ENCODE data around the gene ZNF283. TPM values are rescaled to one million over a fixed set of nuclear protein-coding genes. Genes with fewer than 3 reads are reported as not detected.

Gene ZNF283
- total and polyA plus RNA-seq, 9 of the 15 experiments (the other 6 are each of a cell fraction or from before 2014, with no cell fraction given), result 6.0 to 19.5 (median 9.8) TPM

DNA sequence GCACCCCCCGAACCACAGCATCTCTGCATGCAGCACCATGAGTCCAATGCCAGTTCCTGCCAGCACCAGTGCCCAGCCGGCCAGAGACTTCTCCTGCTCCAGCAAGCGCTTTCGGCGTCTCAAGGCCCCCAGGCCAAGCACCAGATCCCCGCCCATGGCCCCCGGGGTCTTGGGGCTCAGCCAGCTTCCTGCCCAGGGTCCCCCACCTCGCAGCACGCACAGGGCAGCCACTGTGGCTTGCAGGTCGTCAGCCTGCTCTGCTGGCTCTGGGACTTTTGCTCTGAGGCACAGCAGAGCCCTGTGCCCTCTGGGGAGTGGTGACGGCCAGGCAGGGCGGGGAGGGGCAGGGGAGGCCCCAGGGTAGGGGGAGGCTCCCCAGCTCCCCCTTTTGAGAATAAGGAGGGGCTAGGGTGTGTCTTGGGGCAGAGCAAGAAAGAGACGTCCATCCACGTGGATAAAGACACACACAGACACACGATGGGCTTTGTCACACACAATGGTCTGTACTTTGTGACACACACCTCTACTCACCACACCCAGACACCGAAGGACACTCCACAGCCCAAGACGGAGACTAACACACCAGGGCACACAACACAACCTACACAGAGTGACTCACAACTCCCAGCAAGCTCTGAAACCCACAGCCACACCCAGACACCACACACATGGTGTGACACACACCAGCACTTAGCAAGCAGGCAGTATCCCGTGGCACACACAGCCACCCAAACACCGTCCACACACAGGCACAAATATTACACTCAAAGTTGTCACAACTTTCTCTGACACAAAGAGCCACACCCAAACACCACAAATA, 46.2 kb upstream of the ZNF283 start, which contains the start of gene KCNN4:
Gene KCNN4 (minus strand): TSS at position 268 of the 820 bp plus-strand sequence. CDS start 112 bp downstream, at position 156.
- DNase-seq (ENCODE audit: extremely low read depth in 1 of 4, low spot score in 3 of 4) (peak; percentile 65 to 78 (median 72)), FAIRE-seq (peak; percentile 63), ATAC-seq (peak; percentile 1; the same call in 1 of the 3 replicates)
- Histone ChIP-seq H3K27ac (ENCODE audit: extremely low read depth, low read depth, low read length) (peak within 1 kb of the TSS; percentile 83), H3K9me1 (ENCODE audit: control insufficient read depth, insufficient read depth, low read length) (no peaks in the 10 kb centered on the region), H3K9ac (ENCODE audit: insufficient read depth in 1 of 2, low read depth in 2 of 2, low read length in 2 of 2) (peak within 1 kb of the TSS; percentile 65 to 93), H3K4me2 (ENCODE audit: insufficient read depth, low read length) (peak within 1 kb of the TSS; percentile 72), H3K36me3 (ENCODE audit: control insufficient read depth, insufficient read depth, low read length) (no peaks in the 10 kb centered on the region), H3K9me3 (replicated peaks; ENCODE audit: control insufficient read depth, insufficient read depth, low read depth, low read length) (no peaks in the 10 kb centered on the region), H2AFZ (ENCODE audit: low read depth, low read length) (peak within 1 kb of the TSS; percentile 83), H3K79me2 (ENCODE audit: control insufficient read depth, insufficient read depth, low read length) (peaks cover 62% of the 10 kb centered on the region), H3K4me3 (peak within 1 kb of the TSS; percentile 47), H3K27me3 (ENCODE audit: control insufficient read depth in 2 of 2, insufficient read depth in 2 of 2, low read length in 2 of 2) (no peaks in the 10 kb centered on the region), H4K20me1 (replicated peaks; ENCODE audit: control insufficient read depth, insufficient read depth, low read length) (no peaks in the 10 kb centered on the region), H3K4me1 (replicated peaks in 1 of 2; ENCODE audit: control insufficient read depth in 2 of 2, insufficient read depth in 2 of 2, low read length in 2 of 2) (peaks cover 79 to 92% of the 10 kb centered on the region in 2 experiments)
- ChIA-PET POLR2A (interaction anchor here (0.5 to 1.3 kb wide), 2 partner anchors 11 to 17 kb away, joined by 3 read pairs; no protein-coding TSS in a partner anchor), CTCF (ENCODE audit: low intra/inter-chr PET ratio) (no interaction called here)
- in situ Hi-C loops (cut with MboI), result loop anchor here (5.0 kb wide), 1 partner anchor 34 kb away; no protein-coding TSS in a partner anchor
- WGBS (ENCODE audit: insufficient coverage, low coverage, missing lambda C conversion rate), result 28% methylated on average over 15 of the region's 19 CpGs
- intact Hi-C loops (cut with micrococcal nuclease), result no loop called here
- BruUV-seq (replicated peaks), result no TSS peak
- no peak for TF ChIP-seq SRSF7 (optimal IDR thresholded peaks at IDR 0.05; ENCODE audit: low read depth, low read length)
- 0 out of 2 replicates have a peak, but pooled peaks have one; percentile 28 for TF ChIP-seq YBX1 (IDR thresholded peaks at IDR 0.05)
- TF ChIP-seq SIN3A (IDR thresholded peaks at IDR 0.05; ENCODE audit: borderline replicate concordance in 2 of 2, control insufficient read depth in 1 of 2, low read depth in 2 of 2, low read length in 2 of 2), result peak in 1 of 2 experiments; percentile 14; a peak in 1 of 4 replicates
- TF ChIP-seq ZNF143 (CRISPR knock-in tag; IDR thresholded peaks at IDR 0.05), result no peak
- TF ChIP-seq, protein P1, sequence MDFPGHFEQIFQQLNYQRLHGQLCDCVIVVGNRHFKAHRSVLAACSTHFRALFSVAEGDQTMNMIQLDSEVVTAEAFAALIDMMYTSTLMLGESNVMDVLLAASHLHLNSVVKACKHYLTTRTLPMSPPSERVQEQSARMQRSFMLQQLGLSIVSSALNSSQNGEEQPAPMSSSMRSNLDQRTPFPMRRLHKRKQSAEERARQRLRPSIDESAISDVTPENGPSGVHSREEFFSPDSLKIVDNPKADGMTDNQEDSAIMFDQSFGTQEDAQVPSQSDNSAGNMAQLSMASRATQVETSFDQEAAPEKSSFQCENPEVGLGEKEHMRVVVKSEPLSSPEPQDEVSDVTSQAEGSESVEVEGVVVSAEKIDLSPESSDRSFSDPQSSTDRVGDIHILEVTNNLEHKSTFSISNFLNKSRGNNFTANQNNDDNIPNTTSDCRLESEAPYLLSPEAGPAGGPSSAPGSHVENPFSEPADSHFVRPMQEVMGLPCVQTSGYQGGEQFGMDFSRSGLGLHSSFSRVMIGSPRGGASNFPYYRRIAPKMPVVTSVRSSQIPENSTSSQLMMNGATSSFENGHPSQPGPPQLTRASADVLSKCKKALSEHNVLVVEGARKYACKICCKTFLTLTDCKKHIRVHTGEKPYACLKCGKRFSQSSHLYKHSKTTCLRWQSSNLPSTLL (IDR thresholded peaks at IDR 0.05), result peak; percentile 45; the same call in 1 of the 2 replicates
- TF ChIP-seq, protein P2, sequence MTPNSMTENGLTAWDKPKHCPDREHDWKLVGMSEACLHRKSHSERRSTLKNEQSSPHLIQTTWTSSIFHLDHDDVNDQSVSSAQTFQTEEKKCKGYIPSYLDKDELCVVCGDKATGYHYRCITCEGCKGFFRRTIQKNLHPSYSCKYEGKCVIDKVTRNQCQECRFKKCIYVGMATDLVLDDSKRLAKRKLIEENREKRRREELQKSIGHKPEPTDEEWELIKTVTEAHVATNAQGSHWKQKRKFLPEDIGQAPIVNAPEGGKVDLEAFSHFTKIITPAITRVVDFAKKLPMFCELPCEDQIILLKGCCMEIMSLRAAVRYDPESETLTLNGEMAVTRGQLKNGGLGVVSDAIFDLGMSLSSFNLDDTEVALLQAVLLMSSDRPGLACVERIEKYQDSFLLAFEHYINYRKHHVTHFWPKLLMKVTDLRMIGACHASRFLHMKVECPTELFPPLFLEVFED (CRISPR knock-in tag; conservative IDR thresholded peaks at IDR 0.05), result no peak
- TF ChIP-seq FOXK1 (CRISPR knock-in tag; IDR thresholded peaks at IDR 0.05; ENCODE audit: borderline replicate concordance), result no peak
- TF ChIP-seq, protein P3, sequence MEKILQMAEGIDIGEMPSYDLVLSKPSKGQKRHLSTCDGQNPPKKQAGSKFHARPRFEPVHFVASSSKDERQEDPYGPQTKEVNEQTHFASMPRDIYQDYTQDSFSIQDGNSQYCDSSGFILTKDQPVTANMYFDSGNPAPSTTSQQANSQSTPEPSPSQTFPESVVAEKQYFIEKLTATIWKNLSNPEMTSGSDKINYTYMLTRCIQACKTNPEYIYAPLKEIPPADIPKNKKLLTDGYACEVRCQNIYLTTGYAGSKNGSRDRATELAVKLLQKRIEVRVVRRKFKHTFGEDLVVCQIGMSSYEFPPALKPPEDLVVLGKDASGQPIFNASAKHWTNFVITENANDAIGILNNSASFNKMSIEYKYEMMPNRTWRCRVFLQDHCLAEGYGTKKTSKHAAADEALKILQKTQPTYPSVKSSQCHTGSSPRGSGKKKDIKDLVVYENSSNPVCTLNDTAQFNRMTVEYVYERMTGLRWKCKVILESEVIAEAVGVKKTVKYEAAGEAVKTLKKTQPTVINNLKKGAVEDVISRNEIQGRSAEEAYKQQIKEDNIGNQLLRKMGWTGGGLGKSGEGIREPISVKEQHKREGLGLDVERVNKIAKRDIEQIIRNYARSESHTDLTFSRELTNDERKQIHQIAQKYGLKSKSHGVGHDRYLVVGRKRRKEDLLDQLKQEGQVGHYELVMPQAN (IDR thresholded peaks at IDR 0.05; ENCODE audit: borderline replicate concordance), result peak; percentile 78
- peak; percentile 46; the same call in 1 of the 2 replicates for TF ChIP-seq HDAC2 (IDR thresholded peaks at IDR 0.05)
- TF ChIP-seq SNIP1 (IDR thresholded peaks at IDR 0.05; ENCODE audit: low read depth), result no peak
- TF ChIP-seq PPARD (CRISPR knock-in tag; IDR thresholded peaks at IDR 0.05), result no peak
- TF ChIP-seq SUPT5H (IDR thresholded peaks at IDR 0.05), result peak; percentile 44; the same call in 1 of the 2 replicates
- TF ChIP-seq ZFX (CRISPR knock-in tag; IDR thresholded peaks at IDR 0.05), result no peak
- TF ChIP-seq CHCHD3 (CRISPR knock-in tag; IDR thresholded peaks at IDR 0.05), result no peak
- TF ChIP-seq HEY1 (CRISPR knock-in tag; IDR thresholded peaks at IDR 0.05; ENCODE audit: borderline replicate concordance), result no peak
- no peak for TF ChIP-seq ZNF586 (CRISPR knock-in tag; conservative IDR thresholded peaks at IDR 0.05)

Measured in K562 (cell line).